Testis (tissue), 2 donors: Measurements from ENCODE around the gene ME3.

Source experiments
- CTCF ChIP-seq, 3 experiments: fragments of 450-650 bp in 2 of 3; fragments of 200-600 bp in 1 of 3; sonication (generic) in 1 of 3; IDR thresholded peaks; one replicate each; pipeline ENCODE4 v1.5.1; 2016 to 2019; ENCODE audit warnings: antibody characterized with exemption in 3 of 3, mild to moderate bottlenecking in 2 of 3, moderate library complexity in 1 of 3
- POLR2A ChIP-seq: fragments of 450-650 bp; IDR thresholded peaks from one replicate; pipeline ENCODE4 v1.6.1; 2017; ENCODE audit warnings: antibody characterized with exemption, mild to moderate bottlenecking, moderate library complexity

GRCh38 chr11:86484795-86485166 is 187.6 kb downstream of the ME3 start:
- TF ChIP-seq CTCF (IDR thresholded peaks at IDR 0.05), result no peak
- no peak for TF ChIP-seq POLR2A
